ENCODE measurements around the gene ALK. TPM values are rescaled to one million over a fixed set of nuclear protein-coding genes. Genes with fewer than 3 reads are reported as not detected.

The ALK gene
- total RNA-seq, 1 experiment from 2014 or later = not detected

DNA sequence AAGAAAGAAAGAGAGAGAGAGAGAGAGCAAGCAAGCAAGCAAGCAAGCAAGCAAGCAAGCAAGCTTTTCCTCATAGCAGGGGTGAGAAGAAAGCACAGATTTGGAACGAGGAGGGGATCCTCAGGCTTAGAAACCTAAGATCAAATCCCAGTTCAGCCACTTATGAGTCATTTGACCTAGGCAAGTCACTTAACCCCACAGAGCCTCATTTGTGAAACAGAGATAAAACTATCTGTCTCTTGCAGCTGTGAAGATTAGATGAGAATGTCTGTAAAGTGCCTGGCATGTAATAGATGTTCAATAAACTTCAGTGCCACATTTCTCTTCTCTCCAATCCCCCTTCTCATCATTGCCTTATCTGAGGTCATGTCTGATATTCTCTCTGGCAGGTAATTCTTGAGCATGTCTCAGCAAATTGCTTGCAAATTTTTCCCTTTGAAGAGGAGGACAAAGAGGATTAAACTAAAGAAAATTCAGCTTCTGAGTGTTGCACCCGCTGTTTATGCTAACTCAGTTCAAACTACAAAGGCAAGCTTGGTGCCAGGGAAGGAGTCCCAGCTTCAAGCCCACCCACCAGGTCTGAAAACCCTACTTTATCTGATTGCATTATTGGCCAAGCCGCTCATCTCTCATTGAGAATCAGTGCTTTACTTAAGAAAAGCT is 20.3 kb downstream of the ALK start:
- H3K18ac ChIP-seq (ENCODE audit: insufficient read length, low read depth, low read length) = no peak overlapping the region
- no peak overlapping the region for H2BK20ac ChIP-seq (ENCODE audit: low read depth, low read length, poor library complexity, severe bottlenecking)
- no peaks in the 10 kb centered on the region; the same call in 1 of the 2 replicates for H3K27me3 ChIP-seq (ENCODE audit: insufficient read depth, low read length)
- no peak overlapping the region for H3K14ac ChIP-seq (ENCODE audit: insufficient read depth, low read length)
- H3T11ph ChIP-seq (ENCODE audit: low read length) = no peak overlapping the region
- H3K27me3 Mint-ChIP-seq (ENCODE audit: low read depth) = peaks cover 90% of the 10 kb centered on the region
- no peak overlapping the region for H2BK120ac ChIP-seq (ENCODE audit: low read depth, low read length, poor library complexity, severe bottlenecking)
- no peak overlapping the region for H3K27ac ChIP-seq (ENCODE audit: insufficient read length, low read depth, low read length)
- no peak overlapping the region for H4K91ac ChIP-seq (ENCODE audit: insufficient read length, low read depth, low read length)
- TF ChIP-seq, protein P1, sequence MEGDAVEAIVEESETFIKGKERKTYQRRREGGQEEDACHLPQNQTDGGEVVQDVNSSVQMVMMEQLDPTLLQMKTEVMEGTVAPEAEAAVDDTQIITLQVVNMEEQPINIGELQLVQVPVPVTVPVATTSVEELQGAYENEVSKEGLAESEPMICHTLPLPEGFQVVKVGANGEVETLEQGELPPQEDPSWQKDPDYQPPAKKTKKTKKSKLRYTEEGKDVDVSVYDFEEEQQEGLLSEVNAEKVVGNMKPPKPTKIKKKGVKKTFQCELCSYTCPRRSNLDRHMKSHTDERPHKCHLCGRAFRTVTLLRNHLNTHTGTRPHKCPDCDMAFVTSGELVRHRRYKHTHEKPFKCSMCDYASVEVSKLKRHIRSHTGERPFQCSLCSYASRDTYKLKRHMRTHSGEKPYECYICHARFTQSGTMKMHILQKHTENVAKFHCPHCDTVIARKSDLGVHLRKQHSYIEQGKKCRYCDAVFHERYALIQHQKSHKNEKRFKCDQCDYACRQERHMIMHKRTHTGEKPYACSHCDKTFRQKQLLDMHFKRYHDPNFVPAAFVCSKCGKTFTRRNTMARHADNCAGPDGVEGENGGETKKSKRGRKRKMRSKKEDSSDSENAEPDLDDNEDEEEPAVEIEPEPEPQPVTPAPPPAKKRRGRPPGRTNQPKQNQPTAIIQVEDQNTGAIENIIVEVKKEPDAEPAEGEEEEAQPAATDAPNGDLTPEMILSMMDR (conservative IDR thresholded peaks at IDR 0.05) = no peak
- H3K79me1 ChIP-seq (ENCODE audit: insufficient read depth, low read depth, low read length, poor library complexity, severe bottlenecking) = no peaks in the 10 kb centered on the region
- H3K4me3 Mint-ChIP-seq = no peak overlapping the region
- no peaks in the 10 kb centered on the region for H3K23me2 ChIP-seq (ENCODE audit: insufficient read length, low read depth, low read length, poor library complexity, severe bottlenecking)
- no peaks in the 10 kb centered on the region for H3K79me2 ChIP-seq (ENCODE audit: insufficient read depth, low read length)
- no peak overlapping the region for H2AFZ ChIP-seq (ENCODE audit: low read length)
- no peak overlapping the region for H2AK5ac ChIP-seq (ENCODE audit: insufficient read length, low read length)
- no peak overlapping the region for H3K27ac Mint-ChIP-seq
- no peaks in the 10 kb centered on the region for H4K20me1 ChIP-seq (ENCODE audit: control insufficient read depth, insufficient read depth, insufficient read length)
- H2BK12ac ChIP-seq (ENCODE audit: insufficient read length, low read depth, low read length) = no peak overlapping the region
- H3K4ac ChIP-seq (ENCODE audit: low read depth, low read length) = no peak overlapping the region
- H4K8ac ChIP-seq (replicated peaks; ENCODE audit: insufficient read length, low read depth, low read length) = no peak overlapping the region
- H3K56ac ChIP-seq (ENCODE audit: insufficient read length, low read depth, low read length) = no peak overlapping the region
- no peak overlapping the region for H3K9ac ChIP-seq (ENCODE audit: extremely low read depth, insufficient read length, low read length)
- peaks cover 13% of the 10 kb centered on the region; the same call in 1 of the 2 replicates for H3K4me1 ChIP-seq (ENCODE audit: insufficient read depth, low read length)
- DNase-seq = no peak
- no peak overlapping the region for H4K5ac ChIP-seq (ENCODE audit: insufficient read length, low read depth, low read length)
- H3K4me2 ChIP-seq (ENCODE audit: insufficient read depth, insufficient read length, low read length) = no peak overlapping the region
- WGBS (ENCODE audit: extremely low coverage, insufficient read length, low lambda C conversion rate) = no CpG with 5 or more reads among the region's 3 CpGs
- H3K36me3 Mint-ChIP-seq (ENCODE audit: insufficient read depth in 1 of 3, low read depth in 3 of 3) = peaks cover 0 to 4% (median 0%) of the 10 kb centered on the region in 3 experiments; a peak in 1 of 7 replicates
- no peak overlapping the region for H2BK15ac ChIP-seq (ENCODE audit: low read depth, low read length)
- no peaks in the 10 kb centered on the region; a peak in 2 of 5 replicates for H3K9me3 Mint-ChIP-seq
- H3K4me1 Mint-ChIP-seq = peaks cover 45 to 55% of the 10 kb centered on the region in 2 experiments
- no peak overlapping the region for H3K23ac ChIP-seq (ENCODE audit: insufficient read length, low read depth, low read length)
- H3K9me3 ChIP-seq (ENCODE audit: control insufficient read depth, low read depth, low read length) = no peaks in the 10 kb centered on the region
- H2BK5ac ChIP-seq (ENCODE audit: insufficient read length, low read length) = no peak overlapping the region
